HG03039 (cell line): ENCODE measurements around the gene BPIFB1.

Experiments used
- ATAC-seq: cut with Tn5 transposase; IDR thresholded peaks from one replicate; pipeline ENCODE4 v1.9.1; 2021; ENCODE audit warnings: mild to moderate bottlenecking, moderate library complexity; ENCODE audit not compliant: unreplicated experiment

BPIFB1 gene

DNA sequence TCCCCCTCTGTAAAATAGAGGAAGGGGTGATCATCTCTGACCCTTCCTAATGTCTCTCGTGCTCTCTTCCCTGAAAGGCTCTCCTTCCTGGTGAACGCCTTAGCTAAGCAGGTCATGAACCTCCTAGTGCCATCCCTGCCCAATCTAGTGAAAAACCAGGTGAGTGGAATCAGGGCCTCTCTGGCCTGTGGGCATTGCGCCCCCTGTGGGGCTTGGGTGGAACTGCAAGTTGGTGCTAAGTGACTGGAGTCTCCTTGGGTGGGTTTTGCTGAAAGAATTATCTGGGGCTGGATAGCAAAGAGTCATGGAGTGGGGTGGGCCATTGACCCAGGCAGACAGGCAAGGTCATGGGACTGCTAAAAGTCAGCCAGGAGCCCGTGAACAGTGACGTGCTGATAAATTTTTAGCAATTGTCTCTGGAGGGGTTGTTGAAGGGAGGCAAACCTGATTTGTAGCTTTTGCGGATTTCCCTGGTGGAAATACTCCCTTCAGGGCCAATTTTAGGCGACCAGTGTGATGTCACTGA, 8.9 kb downstream of the BPIFB1 start:
- ATAC-seq = no peak

DNA sequence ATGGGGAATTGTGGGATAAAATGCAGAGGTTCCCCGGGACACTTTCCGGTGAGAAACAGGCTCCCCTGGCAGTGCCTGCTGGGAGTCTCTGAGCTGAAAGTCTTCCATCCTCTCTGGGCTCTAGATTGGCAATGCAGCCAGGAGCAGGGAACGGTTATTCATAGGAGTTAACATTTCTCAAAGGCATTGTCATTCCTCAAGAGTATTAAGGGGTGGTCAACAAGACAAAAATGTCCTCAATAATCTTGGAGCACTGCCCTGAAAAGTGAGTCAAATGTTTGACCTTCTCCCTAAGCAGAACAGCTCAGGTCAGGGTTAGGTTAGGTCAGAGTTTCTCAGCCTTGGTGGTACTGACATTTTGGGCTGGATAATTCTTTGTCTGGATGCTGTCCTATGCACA, 13.2 kb downstream of the BPIFB1 start:
- no peak for ATAC-seq

DNA sequence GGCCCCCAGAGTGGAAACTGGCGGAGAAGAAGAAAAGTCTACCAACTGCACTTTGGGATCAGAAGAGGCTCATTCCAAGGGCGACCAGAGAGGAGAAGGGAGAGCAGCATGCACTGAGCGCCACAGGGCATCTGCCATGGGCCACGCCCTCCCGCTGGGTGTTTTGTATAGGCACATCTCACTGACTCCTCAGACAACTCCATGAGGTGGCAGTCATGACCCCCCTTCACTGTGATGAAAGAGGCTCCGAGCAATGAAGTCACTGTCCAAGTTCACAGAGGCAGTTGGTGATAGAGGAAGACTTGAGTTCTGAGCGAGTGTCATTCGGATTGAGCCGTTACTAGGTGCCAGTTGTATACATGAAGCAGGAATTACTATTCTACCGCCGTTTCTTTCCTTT, 15.4 kb downstream of the BPIFB1 start:
- ATAC-seq = no peak

DNA sequence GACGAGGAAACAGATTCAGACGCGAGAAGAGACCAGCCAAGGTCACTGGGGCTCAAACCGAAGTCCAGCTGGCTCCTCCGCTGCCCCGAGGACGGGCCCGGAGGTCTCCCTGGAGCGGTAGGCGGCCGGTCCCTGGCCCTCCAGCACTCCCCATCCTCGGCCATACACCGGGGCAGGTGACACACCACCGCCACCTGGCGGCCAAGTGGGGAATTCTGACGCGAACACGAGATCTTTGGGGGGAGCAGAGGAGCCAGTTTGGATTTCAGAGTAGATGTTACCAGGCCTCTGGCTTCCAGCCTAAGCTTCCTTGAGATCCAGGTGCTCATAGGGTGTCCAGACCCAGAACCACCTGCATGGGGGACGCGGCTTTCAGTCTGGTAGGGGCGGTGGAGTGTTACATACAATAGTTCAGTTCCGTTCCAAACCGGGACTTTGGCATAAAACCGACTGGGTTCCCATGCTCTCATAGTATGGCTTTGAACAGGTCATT, 16.1 kb downstream of the BPIFB1 start:
- ATAC-seq = no peak

DNA sequence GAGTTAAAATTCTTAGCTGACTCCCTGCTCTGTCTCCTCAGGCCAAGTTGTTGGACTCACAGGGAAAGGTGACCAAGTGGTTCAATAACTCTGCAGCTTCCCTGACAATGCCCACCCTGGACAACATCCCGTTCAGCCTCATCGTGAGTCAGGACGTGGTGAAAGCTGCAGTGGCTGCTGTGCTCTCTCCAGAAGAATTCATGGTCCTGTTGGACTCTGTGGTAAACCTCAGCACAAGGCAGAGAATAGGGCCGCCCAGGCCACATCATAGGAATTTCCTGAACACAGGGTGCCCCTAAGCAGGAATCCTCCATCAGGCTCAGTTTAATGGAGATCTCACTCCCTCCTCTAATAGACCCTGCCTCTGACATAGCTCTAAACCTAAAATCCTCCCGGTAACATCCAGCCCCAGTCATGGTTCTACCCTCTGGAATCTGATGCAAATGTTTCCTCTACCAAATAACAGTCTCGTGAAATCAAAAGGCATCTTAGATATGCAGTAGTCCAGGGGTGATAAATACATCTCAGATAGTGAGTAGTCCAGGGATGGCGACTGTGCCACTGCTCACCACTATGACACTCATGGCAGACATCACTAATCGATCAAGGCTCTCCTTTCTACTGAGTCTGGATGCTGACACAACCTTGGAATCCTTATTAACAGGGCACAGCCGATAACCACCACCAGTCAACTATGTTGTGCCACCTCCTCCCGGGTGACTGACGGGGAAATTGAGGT, 18.3 kb downstream of the BPIFB1 start:
- no peak for ATAC-seq

DNA sequence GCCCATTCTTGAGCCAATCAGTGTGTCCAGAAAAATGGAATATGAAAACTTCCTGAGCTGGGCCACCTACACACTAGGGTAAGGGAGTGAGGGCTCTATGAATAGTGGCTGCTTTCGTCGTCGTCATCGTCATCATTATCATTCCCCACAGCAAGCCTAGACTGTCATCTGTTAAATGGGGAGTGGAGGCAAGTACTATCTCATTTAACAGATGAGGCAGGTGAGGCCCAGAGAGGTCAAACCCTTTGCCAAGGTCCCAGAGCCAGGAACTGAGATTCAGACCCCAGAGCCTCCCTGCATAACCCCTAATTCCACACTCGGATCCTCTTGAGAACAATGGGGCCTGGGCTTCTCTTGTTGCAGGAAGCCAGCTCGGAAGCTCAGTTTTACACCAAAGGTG, 20.6 kb downstream of the BPIFB1 start:
- no peak for ATAC-seq

DNA sequence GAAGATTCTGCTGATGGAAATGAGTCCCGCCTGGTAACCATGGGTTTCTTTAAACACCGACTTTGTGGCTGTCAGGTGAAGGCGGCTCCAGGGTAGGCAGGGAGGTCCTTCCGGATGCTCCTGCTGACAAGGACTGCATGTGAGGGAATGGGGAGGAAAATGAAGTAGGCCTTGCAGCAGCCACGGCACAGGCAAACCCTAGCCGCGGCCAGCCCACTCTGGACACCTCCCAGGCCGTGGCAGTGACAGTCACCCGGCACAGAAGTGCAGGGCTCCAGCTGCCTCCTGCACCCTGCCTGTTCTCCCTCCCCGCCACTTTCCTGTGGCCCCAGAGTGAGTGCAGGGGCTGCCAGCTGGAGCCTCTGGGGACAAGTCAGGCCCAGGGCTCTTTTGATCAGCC, 21.0 kb downstream of the BPIFB1 start:
- no peak for ATAC-seq

DNA sequence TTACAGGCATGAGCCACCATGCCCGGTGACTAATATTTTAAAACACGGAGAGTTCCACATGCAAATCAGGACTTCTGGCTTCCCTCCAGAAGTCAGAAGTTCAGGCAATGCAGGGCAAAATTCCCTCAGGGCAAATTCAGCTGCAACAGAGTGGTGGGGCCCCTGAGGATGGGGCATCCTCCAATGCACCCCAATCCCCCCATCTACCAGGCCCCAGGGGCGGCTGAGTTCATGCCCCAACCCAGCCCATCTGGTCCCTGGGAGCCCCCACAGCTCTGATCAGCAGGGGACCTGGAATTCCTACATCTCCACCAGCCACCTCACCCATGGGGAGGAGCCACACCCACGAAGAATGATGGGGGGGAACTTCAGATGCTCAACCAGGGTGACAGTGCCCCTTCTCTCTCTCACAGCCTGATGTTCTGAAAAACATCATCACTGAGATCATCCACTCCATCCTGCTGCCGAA, 22.6 kb downstream of the BPIFB1 start:
- no peak for ATAC-seq

DNA sequence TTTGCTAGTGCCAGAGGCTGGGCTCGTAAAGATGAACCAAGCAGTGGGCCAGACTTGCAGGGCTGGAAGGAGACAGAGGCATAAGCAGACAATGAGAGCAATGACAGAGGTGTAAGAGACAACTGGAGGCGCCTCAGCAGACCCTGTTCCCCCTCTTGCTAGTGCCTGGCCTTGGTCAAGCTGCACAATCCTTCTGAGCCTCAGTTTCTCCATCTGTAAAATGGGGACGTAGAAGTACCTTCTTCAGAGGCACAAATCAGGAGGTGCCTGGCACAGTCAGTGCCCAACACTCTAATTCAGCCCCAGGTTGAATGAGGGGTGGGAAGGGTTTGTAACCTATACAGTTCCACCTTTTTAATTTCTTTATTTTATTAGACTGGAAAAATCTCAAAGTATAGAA, 23.2 kb downstream of the BPIFB1 start:
- ATAC-seq = no peak

DNA sequence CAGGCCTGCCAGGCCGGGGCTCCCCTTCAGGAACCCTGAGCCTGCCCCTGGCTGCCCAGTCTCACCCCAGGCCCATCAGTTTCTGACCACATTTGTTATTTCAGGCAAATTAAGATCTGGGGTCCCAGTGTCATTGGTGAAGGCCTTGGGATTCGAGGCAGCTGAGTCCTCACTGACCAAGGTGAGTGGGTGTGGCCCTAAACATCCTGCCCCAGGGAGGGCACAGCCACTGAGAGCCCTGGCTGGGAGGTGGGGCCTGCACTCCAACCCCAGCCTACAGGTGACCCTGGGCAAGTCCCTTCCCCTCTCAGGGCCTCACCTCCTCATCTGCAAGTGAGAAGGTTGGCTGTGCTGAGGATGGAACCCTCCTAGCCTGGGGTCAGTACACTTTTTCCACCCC, 23.8 kb downstream of the BPIFB1 start:
- no peak for ATAC-seq

DNA sequence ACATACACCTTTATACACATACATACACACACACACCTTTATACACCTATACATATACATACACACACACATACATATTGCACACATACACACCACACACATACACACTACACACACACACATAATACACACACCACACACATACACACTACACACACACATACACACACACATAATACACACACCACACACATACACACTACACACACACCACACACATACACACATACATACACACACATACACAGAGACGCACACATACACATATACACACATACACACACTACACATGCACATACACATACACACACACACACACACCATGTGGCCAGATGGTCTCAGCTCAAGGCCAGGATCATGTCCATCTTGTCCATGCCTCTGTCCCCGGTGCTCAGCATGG, 25.7 kb downstream of the BPIFB1 start:
- no peak for ATAC-seq

DNA sequence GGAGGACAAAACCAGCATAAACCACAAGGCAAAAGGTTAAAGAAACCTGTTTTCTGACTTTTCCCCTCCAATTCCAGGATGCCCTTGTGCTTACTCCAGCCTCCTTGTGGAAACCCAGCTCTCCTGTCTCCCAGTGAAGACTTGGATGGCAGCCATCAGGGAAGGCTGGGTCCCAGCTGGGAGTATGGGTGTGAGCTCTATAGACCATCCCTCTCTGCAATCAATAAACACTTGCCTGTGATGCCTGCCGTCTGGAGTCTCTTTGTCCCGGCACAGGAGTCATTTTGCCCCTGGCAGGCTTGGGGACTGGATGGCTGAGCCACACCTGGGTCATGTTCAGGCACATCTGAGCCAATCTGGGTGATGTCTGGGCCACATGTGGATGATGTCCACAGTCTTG, 26.6 kb downstream of the BPIFB1 start:
- no peak for ATAC-seq

DNA sequence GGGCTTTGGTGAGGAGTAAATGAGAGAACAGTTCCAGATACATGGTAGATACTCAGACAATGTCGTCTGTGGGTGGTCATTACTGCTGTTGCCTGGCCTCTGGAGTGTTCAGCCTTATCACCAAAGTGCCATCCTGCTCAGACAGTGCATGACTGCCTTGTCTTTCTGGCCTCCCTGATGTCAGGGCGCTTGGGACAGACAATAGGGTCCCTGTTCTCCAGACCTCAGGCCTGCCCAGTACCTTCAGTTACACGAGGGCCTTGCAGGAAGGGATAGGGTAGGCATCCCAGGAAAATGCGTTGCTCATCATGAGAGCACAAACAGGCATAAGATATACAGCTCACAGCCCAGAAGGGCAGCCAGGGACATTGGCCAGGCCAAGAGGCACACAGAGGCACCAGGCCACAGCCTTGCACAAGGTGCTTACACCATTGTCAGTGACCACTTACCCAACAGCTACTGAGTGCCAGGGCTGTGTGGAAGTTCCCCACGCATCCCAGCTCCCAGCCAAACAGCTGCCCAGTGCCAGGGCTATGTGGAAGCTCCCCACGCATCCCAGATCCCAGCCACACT, 27.4 kb downstream of the BPIFB1 start:
- ATAC-seq = no peak

DNA sequence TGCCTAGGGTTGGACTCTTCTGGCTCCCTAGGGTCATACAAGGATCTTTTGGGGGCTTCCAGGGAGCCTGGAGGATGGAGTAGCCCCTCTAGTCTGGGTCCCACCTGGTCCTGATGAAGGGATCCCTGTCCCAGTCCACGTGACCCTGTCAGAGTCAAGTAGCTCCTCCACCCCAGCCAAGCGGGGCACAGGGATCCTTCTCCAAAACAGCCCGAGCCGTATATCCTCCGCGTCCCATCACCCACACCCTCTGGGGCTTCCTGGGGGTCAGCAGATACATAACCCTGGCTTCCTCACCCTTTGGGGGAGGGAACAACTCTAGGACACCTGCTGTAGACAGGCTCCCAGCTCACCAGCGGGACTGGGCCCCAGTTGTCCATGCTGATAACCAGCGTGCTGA, 28.0 kb downstream of the BPIFB1 start:
- no peak for ATAC-seq

DNA sequence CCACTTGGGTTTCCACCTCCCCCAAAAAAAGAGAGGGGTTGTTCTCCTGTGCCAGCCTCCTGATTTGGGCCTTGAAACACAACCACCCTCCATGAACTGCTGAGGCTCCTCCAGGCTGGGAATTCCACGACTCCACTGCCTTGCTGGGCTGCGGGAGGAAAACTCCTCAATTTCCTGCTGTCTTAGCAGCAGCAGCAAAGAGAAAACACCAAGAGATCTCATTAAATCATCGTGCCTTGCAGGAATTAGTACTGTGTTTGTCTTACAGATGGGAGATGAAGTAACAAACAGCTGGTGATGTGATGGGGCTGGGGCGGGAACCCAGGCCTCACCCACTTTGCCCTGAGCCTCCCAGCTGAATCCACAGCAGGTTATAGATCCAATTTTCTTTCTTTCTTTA, 29.0 kb downstream of the BPIFB1 start:
- no peak for ATAC-seq

DNA sequence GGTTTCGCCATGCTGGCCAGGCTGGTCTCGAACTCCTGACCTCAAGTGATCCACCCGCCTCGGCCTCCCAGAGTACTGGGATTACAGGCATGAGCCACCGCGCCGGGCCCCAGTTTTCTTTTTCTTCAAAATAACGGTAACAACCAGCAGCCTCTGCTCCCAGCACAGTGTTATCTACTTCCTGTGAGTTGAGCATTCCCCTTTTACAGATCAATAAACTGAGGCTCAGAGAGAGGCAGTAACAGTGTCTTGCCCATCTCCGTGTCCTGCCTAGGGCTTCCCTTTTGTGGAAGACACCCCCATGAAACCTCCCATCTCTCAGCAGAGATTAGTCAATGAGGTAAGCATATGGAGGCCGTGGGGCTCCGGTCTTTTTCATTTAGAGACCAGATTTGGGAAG, 29.6 kb downstream of the BPIFB1 start:
- ATAC-seq = no peak

DNA sequence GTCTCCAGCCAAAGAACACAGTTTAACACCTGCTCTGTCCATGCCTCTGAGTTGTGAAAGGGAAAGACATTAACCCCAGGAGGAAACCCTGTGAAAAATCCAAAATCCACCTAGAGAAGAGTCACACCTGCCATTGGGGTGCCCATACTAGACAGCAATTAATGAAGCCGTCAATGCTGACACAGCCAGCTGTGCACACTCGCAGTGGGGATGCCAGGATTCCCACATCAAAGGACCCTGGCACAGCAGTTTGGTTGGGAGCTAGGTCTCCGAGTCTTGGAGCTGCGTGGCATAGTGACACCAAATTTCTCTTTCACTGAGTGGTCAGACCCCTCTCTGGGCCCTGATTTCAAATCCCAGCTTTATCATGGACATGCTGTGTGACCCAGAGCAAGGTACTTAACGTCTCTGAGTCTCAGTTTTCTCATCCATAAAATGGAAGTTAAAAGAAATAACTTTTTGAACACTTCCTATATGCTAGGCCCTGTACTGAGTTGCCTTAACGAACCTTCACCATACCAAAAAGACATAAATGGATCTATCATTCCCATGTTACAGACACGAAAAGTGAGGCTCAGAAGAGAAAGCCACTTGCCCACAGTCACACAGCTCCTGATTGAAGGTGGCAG, 30.8 kb downstream of the BPIFB1 start:
- no peak for ATAC-seq

DNA sequence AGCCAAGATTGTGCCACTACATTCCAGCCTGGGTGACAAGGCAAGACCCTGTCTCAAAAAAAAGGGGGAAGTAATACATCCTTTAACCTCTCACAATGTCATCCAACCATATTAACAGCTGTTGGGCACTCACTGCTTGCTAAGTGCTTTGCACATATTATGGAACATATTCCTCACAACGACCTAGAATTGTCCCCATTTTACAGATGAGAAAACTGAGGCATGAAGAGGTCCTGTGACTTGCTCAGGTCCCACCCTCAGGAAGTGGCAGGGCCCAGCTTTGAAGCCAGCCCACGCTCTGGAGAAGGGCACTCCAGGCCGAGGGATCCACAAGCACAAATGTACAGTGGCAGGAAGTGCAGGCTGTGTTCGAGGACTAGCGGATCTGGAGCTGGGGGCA, 33.3 kb downstream of the BPIFB1 start:
- ATAC-seq = no peak

DNA sequence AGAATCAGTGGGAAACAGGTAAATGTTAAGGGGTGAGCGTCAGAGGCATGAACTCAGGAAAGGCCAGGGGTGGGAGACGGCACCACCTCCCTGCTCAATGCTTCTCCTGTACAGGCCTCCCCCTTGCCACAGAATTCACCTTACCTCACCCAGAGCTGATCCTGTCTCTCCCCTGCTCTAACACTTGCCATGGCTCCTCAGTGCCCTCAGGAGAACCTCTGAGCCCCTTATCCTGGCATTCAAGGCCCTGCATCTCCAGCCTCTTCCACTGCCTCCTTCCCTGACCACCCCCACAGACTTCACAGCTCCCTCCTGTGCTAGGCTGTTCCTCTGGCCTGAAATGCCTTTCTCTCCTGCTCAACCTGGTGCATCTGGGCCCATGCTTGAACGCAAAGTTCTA, 33.9 kb downstream of the BPIFB1 start:
- ATAC-seq = no peak

DNA sequence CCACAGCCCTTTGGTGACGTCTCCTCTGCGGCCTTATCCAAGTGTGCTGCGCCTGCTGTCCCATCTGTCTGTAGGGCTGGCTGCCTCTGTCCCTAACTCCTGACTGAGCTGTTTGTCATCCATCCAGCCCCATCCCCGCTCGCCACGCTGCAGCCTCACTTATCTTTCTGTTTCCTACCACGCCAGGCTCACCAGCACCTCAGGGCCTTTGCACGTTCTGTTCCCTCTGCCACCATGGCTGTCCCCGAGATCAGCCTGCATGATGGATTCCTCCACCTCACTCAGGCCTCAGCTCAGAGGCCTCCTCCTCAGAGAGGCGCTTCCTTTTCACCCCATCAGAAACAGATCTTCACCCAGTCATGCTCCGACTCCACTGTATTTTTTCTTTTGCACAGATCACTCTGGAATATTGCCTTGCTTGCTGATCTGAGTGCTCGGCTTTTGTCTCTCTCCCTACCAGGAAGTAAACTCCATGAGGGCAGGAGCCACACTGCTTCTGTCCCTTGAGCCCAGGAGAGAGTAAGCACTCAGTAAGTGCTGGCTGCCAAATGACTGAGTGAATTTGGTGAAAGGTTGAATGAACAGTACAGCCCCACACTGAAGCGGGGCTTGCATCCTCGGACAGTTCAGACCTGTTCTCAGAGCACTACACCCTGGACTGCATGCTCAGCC, 34.5 kb downstream of the BPIFB1 start:
- ATAC-seq = no peak

DNA sequence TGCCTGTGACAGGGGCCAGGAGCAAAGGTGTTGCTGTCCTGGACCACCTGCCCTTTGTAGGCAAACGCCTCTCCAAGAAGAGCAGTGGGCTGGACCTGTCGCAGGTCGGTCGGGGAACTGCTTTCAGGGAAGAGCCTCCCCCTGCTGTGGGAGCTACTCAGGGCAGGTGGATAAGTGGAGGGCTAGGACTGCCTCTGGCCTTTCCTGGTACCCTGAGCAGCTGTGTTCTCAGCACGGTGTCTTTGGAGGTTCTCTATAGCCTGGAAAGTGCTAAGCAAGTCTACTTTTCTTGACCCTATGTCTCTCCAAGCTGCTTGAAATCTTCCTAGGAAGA, 35.0 kb downstream of the BPIFB1 start:
- ATAC-seq = no peak

DNA sequence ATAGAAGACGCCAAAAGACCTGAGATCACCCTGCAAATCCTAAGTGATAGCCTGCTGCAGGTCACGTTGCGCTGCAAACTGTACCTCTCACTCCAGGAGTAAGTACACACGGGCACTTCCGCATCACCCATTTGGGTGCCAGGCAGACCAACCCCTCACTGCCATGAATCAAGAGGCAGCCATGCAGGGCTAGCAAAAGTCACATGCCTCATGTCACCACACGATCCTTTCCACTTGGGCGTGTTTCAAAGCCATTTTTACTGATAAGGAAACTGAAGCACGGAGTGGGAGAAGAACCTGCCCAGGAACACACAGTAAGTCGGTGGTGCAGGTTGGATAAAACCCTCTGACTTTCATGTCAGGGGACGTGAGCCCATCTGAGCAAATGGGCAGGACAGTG, 37.0 kb downstream of the BPIFB1 start:
- ATAC-seq = no peak
